ENCODE measurements around the gene TSC22D2.
A peak's percentile ranks its signal among the peaks of the same experiment; 100 is the strongest.

TSC22D2 gene

GRCh38 chr3:150409125-150409511 lies 1.0 kb downstream of the TSC22D2 start:
- TF ChIP-seq TAF1 (IDR thresholded peaks at IDR 0.05; ENCODE audit: low read depth): 0 out of 2 replicates have a peak, but pooled peaks have one; percentile 2
- TF ChIP-seq MAX (IDR thresholded peaks at IDR 0.05): no peak

- TF ChIP-seq TCF12 (IDR thresholded peaks at IDR 0.05; ENCODE audit: low read depth): no peak
- peak; percentile 38; the same call in 1 of the 2 replicates for TF ChIP-seq ZBTB7A (IDR thresholded peaks at IDR 0.05; ENCODE audit: low read depth)
- peak; percentile 36; the same call in 1 of the 2 replicates for TF ChIP-seq RAD21 (IDR thresholded peaks at IDR 0.05; ENCODE audit: low read depth)
Measured at GRCh38 chr3:150409512-150410310, 1.6 kb downstream of the TSC22D2 start.

- no peak for TF ChIP-seq TAF1 (IDR thresholded peaks at IDR 0.05; ENCODE audit: low read depth)
- no peak for TF ChIP-seq EP300 (IDR thresholded peaks at IDR 0.05; ENCODE audit: borderline replicate concordance)
- TF ChIP-seq ZBTB7A (IDR thresholded peaks at IDR 0.05; ENCODE audit: low read depth): no peak
- peak; percentile 59; the same call in 1 of the 2 replicates for TF ChIP-seq MAX (IDR thresholded peaks at IDR 0.05)
- peak; percentile 2; the same call in 1 of the 2 replicates for TF ChIP-seq RAD21 (IDR thresholded peaks at IDR 0.05; ENCODE audit: low read depth)
Measured at GRCh38 chr3:150410311-150411105, 2.4 kb downstream of the TSC22D2 start.

- TF ChIP-seq USF1 (IDR thresholded peaks at IDR 0.05): no peak
- TF ChIP-seq EGR1 (IDR thresholded peaks at IDR 0.05): no peak
- TF ChIP-seq EP300 (IDR thresholded peaks at IDR 0.05; ENCODE audit: borderline replicate concordance): no peak
- TF ChIP-seq TCF12 (IDR thresholded peaks at IDR 0.05; ENCODE audit: low read depth): no peak
- TF ChIP-seq REST (IDR thresholded peaks at IDR 0.05; ENCODE audit: low read depth): no peak
- TF ChIP-seq NFIC (IDR thresholded peaks at IDR 0.05): no peak
- TF ChIP-seq MAX (IDR thresholded peaks at IDR 0.05): no peak
- no peak for TF ChIP-seq ZBTB7A (IDR thresholded peaks at IDR 0.05; ENCODE audit: low read depth)
- no peak for TF ChIP-seq TEAD4 (IDR thresholded peaks at IDR 0.05)
- no peak for TF ChIP-seq CREB1 (IDR thresholded peaks at IDR 0.05; ENCODE audit: low read depth)
- TF ChIP-seq FOXM1 (IDR thresholded peaks at IDR 0.05; ENCODE audit: borderline replicate concordance, low read depth): no peak
- TF ChIP-seq RAD21 (IDR thresholded peaks at IDR 0.05; ENCODE audit: low read depth): no peak
- TF ChIP-seq TAF1 (IDR thresholded peaks at IDR 0.05; ENCODE audit: low read depth): no peak
- TF ChIP-seq YY1 (IDR thresholded peaks at IDR 0.05; ENCODE audit: low read depth): no peak
- TF ChIP-seq CEBPB (IDR thresholded peaks at IDR 0.05): no peak
Measured at GRCh38 chr3:150411106-150411460, 3.0 kb downstream of the TSC22D2 start.

- no peak for TF ChIP-seq FOXM1 (IDR thresholded peaks at IDR 0.05; ENCODE audit: borderline replicate concordance, low read depth)
- no peak for TF ChIP-seq MAX (IDR thresholded peaks at IDR 0.05)
- no peak for TF ChIP-seq RAD21 (IDR thresholded peaks at IDR 0.05; ENCODE audit: low read depth)
- no peak for TF ChIP-seq EGR1 (IDR thresholded peaks at IDR 0.05)
- TF ChIP-seq CREB1 (IDR thresholded peaks at IDR 0.05; ENCODE audit: low read depth): no peak
- TF ChIP-seq REST (IDR thresholded peaks at IDR 0.05; ENCODE audit: low read depth): no peak
- no peak for TF ChIP-seq TAF1 (IDR thresholded peaks at IDR 0.05; ENCODE audit: low read depth)
- TF ChIP-seq EP300 (IDR thresholded peaks at IDR 0.05; ENCODE audit: borderline replicate concordance): no peak
- TF ChIP-seq YY1 (IDR thresholded peaks at IDR 0.05; ENCODE audit: low read depth): no peak
- TF ChIP-seq USF1 (IDR thresholded peaks at IDR 0.05): no peak
- TF ChIP-seq NFIC (IDR thresholded peaks at IDR 0.05): no peak
- no peak for TF ChIP-seq TCF12 (IDR thresholded peaks at IDR 0.05; ENCODE audit: low read depth)
- no peak for TF ChIP-seq TEAD4 (IDR thresholded peaks at IDR 0.05)
- TF ChIP-seq ZBTB7A (IDR thresholded peaks at IDR 0.05; ENCODE audit: low read depth): no peak
- TF ChIP-seq CEBPB (IDR thresholded peaks at IDR 0.05): no peak
Measured at GRCh38 chr3:150411546-150411945, 3.4 kb downstream of the TSC22D2 start.
